Liver (tissue), 9 donors: ENCODE data around the gene GPR68. TPM values are rescaled to one million over a fixed set of nuclear protein-coding genes. Genes with fewer than 3 reads are reported as not detected.

Source experiments
- DNase-seq: peaks from one replicate; pipeline ENCODE4 v3.0.0-alpha.2; 2017; ENCODE audit warnings: low spot score
- H3K27ac ChIP-seq, 2 donors: one replicate each; pipeline ENCODE4 v1.7.0; 2013; ENCODE audit warnings: inconsistent platforms in 2 of 2, low read length in 2 of 2, control low read depth in 1 of 2, low read depth in 1 of 2, mild to moderate bottlenecking in 1 of 2
- H3K27me3 ChIP-seq, 4 donors: one replicate each; pipeline versions ENCODE4 v1.6.1 to v1.7.0; 2013; ENCODE audit warnings: low read length in 3 of 4, inconsistent platforms in 1 of 4, mild to moderate bottlenecking in 1 of 4, moderate library complexity in 1 of 4; ENCODE audit not compliant: control insufficient read depth in 4 of 4, insufficient read depth in 4 of 4
- H3K36me3 ChIP-seq, 4 donors: one replicate each; pipeline versions ENCODE4 v1.6.1 to v1.7.0; 2013; ENCODE audit warnings: low read length in 3 of 4, mild to moderate bottlenecking in 3 of 4, low read depth in 1 of 4, moderate library complexity in 1 of 4; ENCODE audit not compliant: control insufficient read depth in 4 of 4, insufficient read depth in 3 of 4
- H3K4me1 ChIP-seq, 4 donors: one replicate each; pipeline versions ENCODE4 v1.6.1 to v1.7.0; 2013; ENCODE audit warnings: low read length in 3 of 4, mild to moderate bottlenecking in 3 of 4, moderate library complexity in 1 of 4; ENCODE audit not compliant: control insufficient read depth in 4 of 4, insufficient read depth in 4 of 4
- H3K4me3 ChIP-seq, 3 donors: one replicate each; pipeline versions ENCODE4 v1.6.1 to v1.7.0; 2013; ENCODE audit warnings: low read length in 3 of 3, control low read depth in 1 of 3, low read depth in 1 of 3, mild to moderate bottlenecking in 1 of 3
- H3K9ac ChIP-seq, 2 donors: one replicate each; pipeline ENCODE4 v1.7.0; 2013; ENCODE audit warnings: low read length in 2 of 2, mild to moderate bottlenecking in 2 of 2, moderate library complexity in 2 of 2, control low read depth in 1 of 2, low read depth in 1 of 2
- H3K9me3 ChIP-seq, 4 donors: one replicate each; pipeline versions ENCODE4 v1.6.1 to v1.7.0; 2013; ENCODE audit warnings: low read length in 3 of 4; ENCODE audit not compliant: control insufficient read depth in 4 of 4
- ATF3 ChIP-seq: IDR thresholded peaks from 2 replicates; pipeline ENCODE4 v1.6.1; 2016; ENCODE audit warnings: antibody characterized with exemption
- EGR1 ChIP-seq, 2 donors: IDR thresholded peaks; 2 replicates each; pipeline ENCODE4 v1.6.1; 2016 to 2018; ENCODE audit warnings: antibody characterized with exemption in 2 of 2, low read depth in 2 of 2
- FOXA1 ChIP-seq: IDR thresholded peaks from 2 replicates; pipeline ENCODE4 v1.6.1; 2016; ENCODE audit warnings: antibody characterized with exemption
- FOXA2 ChIP-seq: IDR thresholded peaks from 2 replicates; pipeline ENCODE4 v1.6.1; 2016; ENCODE audit warnings: antibody characterized with exemption
- GABPA ChIP-seq, 2 donors: IDR thresholded peaks in 1 of 2; conservative IDR thresholded peaks in 1 of 2; 2 replicates each; pipeline ENCODE4 v1.6.1; 2016; ENCODE audit warnings: antibody characterized with exemption in 2 of 2, mild to moderate bottlenecking in 1 of 2, moderate library complexity in 1 of 2
- HNF4G ChIP-seq: IDR thresholded peaks from 2 replicates; pipeline ENCODE4 v1.6.1; 2016; ENCODE audit warnings: antibody characterized with exemption
- JUND ChIP-seq, 2 donors: IDR thresholded peaks; 2 replicates each; pipeline ENCODE4 v1.6.1; 2016; ENCODE audit warnings: antibody characterized with exemption in 2 of 2
- NR2F2 ChIP-seq: IDR thresholded peaks from 2 replicates; pipeline ENCODE4 v1.6.1; 2016; ENCODE audit warnings: antibody characterized with exemption
- RAD21 ChIP-seq, 2 donors: IDR thresholded peaks; 2 replicates each; pipeline ENCODE4 v1.6.1; 2016; ENCODE audit warnings: antibody characterized with exemption in 2 of 2, mild to moderate bottlenecking in 2 of 2
- REST ChIP-seq: IDR thresholded peaks from 2 replicates; pipeline ENCODE4 v1.6.1; 2016; ENCODE audit warnings: antibody characterized with exemption, mild to moderate bottlenecking
- SP1 ChIP-seq: IDR thresholded peaks from 2 replicates; pipeline ENCODE4 v1.6.1; 2018; ENCODE audit warnings: antibody characterized with exemption, mild to moderate bottlenecking
- YY1 ChIP-seq: IDR thresholded peaks from 2 replicates; pipeline ENCODE4 v1.6.1; 2016; ENCODE audit warnings: antibody characterized with exemption, mild to moderate bottlenecking
- WGBS: extraction: QIAGEN DNeasy Blood & Tissue Kit; methylation state at CpG from one replicate; pipeline ENCODE4 v1.1.7; 2013; 5-methylcytosine and 5-hydroxymethylcytosine counted together
- polyA plus RNA-seq, 2 donors: library from polyadenylated mRNA; stranded (reverse) in 1 of 2; unstranded in 1 of 2; fragments of 200-250 nt in 1 of 2; fragments of >200 nt in 1 of 2; fragmentation: Nextera tagmentation in 1 of 2; extraction: Ambion mirVana in 1 of 2; gene quantifications; one replicate each; pipeline versions ENCODE4 v1.2.1 to v1.2.3, GENCODE V29; 2013 to 2015
- total RNA-seq, 2 donors: library from RNA; depleted of rRNA; stranded (reverse); fragments of >200 nt; gene quantifications; one replicate each; pipeline ENCODE4 v1.2.3, GENCODE V29; 2014
- TF ChIP-seq, protein P1 (sequence below): fragments of 150-350 bp; IDR thresholded peaks from 2 replicates; pipeline ENCODE4 v1.5.1; 2017; ENCODE audit warnings: improper control_type of control experiment, low read depth, low read length; ENCODE audit not compliant: missing input control
- TF ChIP-seq, protein P2 (sequence below): IDR thresholded peaks from 2 replicates; pipeline ENCODE4 v1.6.1; 2016; ENCODE audit warnings: antibody characterized with exemption
- donor health status: healthy.
- donor health status: healthy.
- donor health status: healthy.
- donor health status: healthy.
- donor health status: healthy.

Gene GPR68
- total and polyA plus RNA-seq, 4 donors, result 0.17 to 0.37 (median 0.33) TPM; not detected in 1

- H3K27ac ChIP-seq, result no peak overlapping the region
- TF ChIP-seq YY1 (no peak), NR2F2 (no peak), HNF4G (no peak), ATF3 (no peak), FOXA1 (no peak), FOXA2 (no peak)
- TF ChIP-seq, protein P1, sequence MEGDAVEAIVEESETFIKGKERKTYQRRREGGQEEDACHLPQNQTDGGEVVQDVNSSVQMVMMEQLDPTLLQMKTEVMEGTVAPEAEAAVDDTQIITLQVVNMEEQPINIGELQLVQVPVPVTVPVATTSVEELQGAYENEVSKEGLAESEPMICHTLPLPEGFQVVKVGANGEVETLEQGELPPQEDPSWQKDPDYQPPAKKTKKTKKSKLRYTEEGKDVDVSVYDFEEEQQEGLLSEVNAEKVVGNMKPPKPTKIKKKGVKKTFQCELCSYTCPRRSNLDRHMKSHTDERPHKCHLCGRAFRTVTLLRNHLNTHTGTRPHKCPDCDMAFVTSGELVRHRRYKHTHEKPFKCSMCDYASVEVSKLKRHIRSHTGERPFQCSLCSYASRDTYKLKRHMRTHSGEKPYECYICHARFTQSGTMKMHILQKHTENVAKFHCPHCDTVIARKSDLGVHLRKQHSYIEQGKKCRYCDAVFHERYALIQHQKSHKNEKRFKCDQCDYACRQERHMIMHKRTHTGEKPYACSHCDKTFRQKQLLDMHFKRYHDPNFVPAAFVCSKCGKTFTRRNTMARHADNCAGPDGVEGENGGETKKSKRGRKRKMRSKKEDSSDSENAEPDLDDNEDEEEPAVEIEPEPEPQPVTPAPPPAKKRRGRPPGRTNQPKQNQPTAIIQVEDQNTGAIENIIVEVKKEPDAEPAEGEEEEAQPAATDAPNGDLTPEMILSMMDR, result no peak
- TF ChIP-seq, protein P2, sequence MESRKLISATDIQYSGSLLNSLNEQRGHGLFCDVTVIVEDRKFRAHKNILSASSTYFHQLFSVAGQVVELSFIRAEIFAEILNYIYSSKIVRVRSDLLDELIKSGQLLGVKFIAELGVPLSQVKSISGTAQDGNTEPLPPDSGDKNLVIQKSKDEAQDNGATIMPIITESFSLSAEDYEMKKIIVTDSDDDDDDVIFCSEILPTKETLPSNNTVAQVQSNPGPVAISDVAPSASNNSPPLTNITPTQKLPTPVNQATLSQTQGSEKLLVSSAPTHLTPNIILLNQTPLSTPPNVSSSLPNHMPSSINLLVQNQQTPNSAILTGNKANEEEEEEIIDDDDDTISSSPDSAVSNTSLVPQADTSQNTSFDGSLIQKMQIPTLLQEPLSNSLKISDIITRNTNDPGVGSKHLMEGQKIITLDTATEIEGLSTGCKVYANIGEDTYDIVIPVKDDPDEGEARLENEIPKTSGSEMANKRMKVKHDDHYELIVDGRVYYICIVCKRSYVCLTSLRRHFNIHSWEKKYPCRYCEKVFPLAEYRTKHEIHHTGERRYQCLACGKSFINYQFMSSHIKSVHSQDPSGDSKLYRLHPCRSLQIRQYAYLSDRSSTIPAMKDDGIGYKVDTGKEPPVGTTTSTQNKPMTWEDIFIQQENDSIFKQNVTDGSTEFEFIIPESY, result no peak
- 95% methylated on average over 4 of the region's 4 CpGs for WGBS
- H3K36me3 ChIP-seq, result peaks cover 5 to 60% (median 27%) of the 10 kb centered on the region in 4 donors
- no peak overlapping the region for H3K4me3 ChIP-seq
- DNase-seq, result no peak
- no peak overlapping the region for H3K9ac ChIP-seq
- H3K9me3 ChIP-seq, result no peaks in the 10 kb centered on the region
- no peaks in the 10 kb centered on the region for H3K27me3 ChIP-seq
- no peaks in the 10 kb centered on the region for H3K4me1 ChIP-seq
Observed at GRCh38 chr14:91218014-91218413, 26.5 kb downstream of the GPR68 start.

DNA sequence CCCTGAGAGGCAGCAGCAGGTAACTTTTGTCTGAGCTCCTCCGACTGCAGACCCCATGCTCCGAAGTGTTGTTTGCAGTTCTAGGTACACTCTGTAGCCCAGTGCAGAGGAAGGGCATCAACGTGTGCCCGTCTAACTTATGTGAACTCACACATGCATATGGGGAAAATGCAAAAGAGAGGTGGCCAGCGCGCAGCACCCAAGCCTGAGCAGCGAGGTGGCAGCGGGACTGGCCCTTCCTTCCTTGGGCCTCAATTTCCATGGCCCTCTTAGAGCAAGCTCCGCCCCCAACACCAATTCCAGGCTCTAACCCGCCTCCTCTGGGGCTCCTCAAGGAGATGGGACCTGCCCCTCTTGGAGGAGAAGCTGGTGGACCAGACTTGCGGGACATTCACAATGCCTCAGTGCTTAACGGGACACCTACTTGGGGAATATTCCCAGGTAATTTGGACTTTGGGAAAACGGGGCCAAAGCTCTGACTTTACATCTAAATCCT is 27.7 kb downstream of the GPR68 start:
- Histone ChIP-seq H3K9me3 (no peaks in the 10 kb centered on the region), H3K27me3 (no peaks in the 10 kb centered on the region), H3K27ac (no peak overlapping the region), H3K4me1 (no peaks in the 10 kb centered on the region), H3K9ac (no peak overlapping the region), H3K4me3 (no peak overlapping the region), H3K36me3 (peaks cover 5 to 59% (median 28%) of the 10 kb centered on the region in 4 donors)
- no peak for TF ChIP-seq JUND (IDR thresholded peaks at IDR 0.05)
- TF ChIP-seq, protein P2, result no peak
- no peak for TF ChIP-seq GABPA (IDR thresholded peaks at IDR 0.05 in 1 of 2, conservative IDR thresholded peaks at IDR 0.05 in 1 of 2)
- no peak for TF ChIP-seq EGR1 (IDR thresholded peaks at IDR 0.05; ENCODE audit: low read depth in 2 of 2)
- TF ChIP-seq REST, result no peak
- no peak for TF ChIP-seq RAD21 (IDR thresholded peaks at IDR 0.05)
- TF ChIP-seq SP1, result no peak
- DNase-seq, result no peak
- WGBS, result 96% methylated on average over 13 of the region's 13 CpGs
